ENCODE data around the gene SLC39A1. TPM values are rescaled to one million over a fixed set of nuclear protein-coding genes. Genes with fewer than 3 reads are reported as not detected.

Gene SLC39A1
- total RNA-seq, 6 donors from 2014 or later = 41.9 to 145 (median 102) TPM

- no peaks in the 10 kb centered on the region for H3K9me3 ChIP-seq
- DNase-seq = peak in 1 of 2 donors; percentile 64
- H3K4me1 ChIP-seq = peaks cover 60 to 79% (median 65%) of the 10 kb centered on the region in 4 donors
- no peak for ATAC-seq (ENCODE audit: low FRiP score in 2 of 2)
- TF ChIP-seq POLR2AphosphoS5 (IDR thresholded peaks at IDR 0.05) (no peak), EP300 (IDR thresholded peaks at IDR 0.05) (no peak), CTCF (IDR thresholded peaks at IDR 0.05) (no peak), POLR2A (IDR thresholded peaks at IDR 0.05) (no peak)
- peak overlapping the region in 3 of 4 donors; percentile 92 to 96 (median 94) for H3K27ac ChIP-seq
- H3K4me3 ChIP-seq = no peak overlapping the region
- no peaks in the 10 kb centered on the region for H3K27me3 ChIP-seq
- WGBS, 2 donors = 94 to 100% methylated on average over 2 to 9 of the region's 11 CpGs
- peaks cover 0 to 28% (median 11%) of the 10 kb centered on the region in 4 donors for H3K36me3 ChIP-seq
Observed at GRCh38 chr1:153960206-153960605, 3.1 kb downstream of the SLC39A1 start.

DNA sequence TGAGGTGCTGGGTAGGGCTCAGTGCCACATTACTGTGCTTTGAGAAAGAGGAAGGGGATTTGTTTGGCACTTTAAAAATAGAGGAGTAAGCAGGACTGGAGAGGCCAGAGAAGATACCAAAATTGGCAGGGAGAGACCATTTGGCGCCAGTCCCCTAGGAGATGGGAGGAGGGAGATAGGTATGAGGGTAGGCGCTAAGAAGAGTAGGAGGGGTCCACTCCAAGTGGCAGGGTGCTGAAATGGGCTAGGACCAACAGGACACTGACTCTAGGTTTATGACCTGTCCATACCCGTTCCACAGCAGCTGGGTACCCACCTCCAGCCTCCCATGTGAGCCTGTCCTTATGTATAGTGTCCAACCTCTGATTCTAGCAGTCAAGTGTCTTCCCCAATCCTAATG is 3.9 kb downstream of the SLC39A1 start:
- Histone ChIP-seq H3K4me1 (peaks cover 53 to 80% (median 61%) of the 10 kb centered on the region in 4 donors), H3K9me3 (no peaks in the 10 kb centered on the region), H3K36me3 (peaks cover 0 to 34% (median 11%) of the 10 kb centered on the region in 4 donors), H3K4me3 (no peak overlapping the region), H3K27ac (peak overlapping the region; percentile 91 to 96 (median 93)), H3K27me3 (no peaks in the 10 kb centered on the region)
- TF ChIP-seq CTCF (IDR thresholded peaks at IDR 0.05) (no peak), POLR2A (IDR thresholded peaks at IDR 0.05) (no peak), EP300 (IDR thresholded peaks at IDR 0.05) (no peak), POLR2AphosphoS5 (IDR thresholded peaks at IDR 0.05) (no peak)
- ATAC-seq (ENCODE audit: low FRiP score in 2 of 2) (no peak), DNase-seq (no peak)
- 76 to 78% methylated on average over 3 of the region's 3 CpGs for WGBS, 2 donors

GRCh38 chr1:153958961-153959260 is 4.4 kb downstream of the SLC39A1 start:
- DNase-seq = no peak
- Histone ChIP-seq H3K36me3 (peaks cover 0 to 40% (median 12%) of the 10 kb centered on the region in 4 donors), H3K4me1 (peaks cover 48 to 80% (median 55%) of the 10 kb centered on the region in 4 donors), H3K27me3 (no peaks in the 10 kb centered on the region), H3K27ac (peak overlapping the region; percentile 91 to 96 (median 93)), H3K4me3 (peak overlapping the region in 3 of 4 donors; percentile 83 to 96 (median 94)), H3K9me3 (no peaks in the 10 kb centered on the region)
- no peak for TF ChIP-seq CTCF (IDR thresholded peaks at IDR 0.05)
- TF ChIP-seq POLR2AphosphoS5 (IDR thresholded peaks at IDR 0.05) = no peak
- TF ChIP-seq POLR2A (IDR thresholded peaks at IDR 0.05) = no peak
- no peak for TF ChIP-seq EP300 (IDR thresholded peaks at IDR 0.05)
- ATAC-seq (ENCODE audit: low FRiP score in 2 of 2) = no peak
- 12 to 13% methylated on average over 4 of the region's 4 CpGs for WGBS, 2 donors

DNA sequence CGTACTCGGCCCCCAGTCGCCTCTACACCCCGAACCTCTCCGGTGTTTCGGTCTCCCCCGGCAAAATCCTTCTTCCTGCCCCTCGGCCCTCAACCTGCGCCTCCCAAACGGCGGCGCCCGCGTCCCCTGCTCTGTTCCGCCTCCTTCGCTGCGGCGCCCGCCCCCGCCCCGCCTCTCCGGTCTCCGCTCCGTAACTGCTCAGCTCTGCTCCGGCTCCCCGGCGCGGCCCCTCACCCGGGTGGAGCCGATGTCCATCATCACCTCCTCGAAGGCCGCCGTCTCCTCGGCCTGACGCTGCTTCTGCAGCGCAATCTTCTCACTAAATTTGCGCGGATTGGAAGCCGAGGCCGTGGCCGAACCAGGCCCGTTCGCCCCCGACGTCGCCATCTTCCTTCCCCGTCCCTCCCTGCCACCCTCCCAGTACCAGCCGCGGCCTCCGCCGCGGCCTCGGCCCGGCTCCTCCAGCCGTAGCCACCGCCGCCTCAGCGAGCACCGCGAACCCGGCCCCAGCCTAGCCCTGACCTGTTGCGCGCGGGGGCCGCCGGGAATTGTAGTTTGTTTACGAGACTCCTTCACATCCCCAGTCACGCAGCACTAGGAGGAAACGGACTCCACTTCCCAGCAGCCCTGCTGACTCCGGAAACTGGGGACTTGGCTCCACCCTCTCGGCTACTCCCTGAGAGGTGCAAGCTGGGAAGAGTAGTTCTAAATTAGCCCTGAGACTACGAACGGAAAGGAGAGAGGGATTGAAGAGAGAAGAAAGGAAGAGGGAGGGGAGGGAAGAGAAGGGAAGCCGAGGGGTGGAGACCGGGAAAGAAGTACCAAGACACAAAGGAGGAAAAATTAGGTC is 5.0 kb downstream of the SLC39A1 start, which contains the start of gene CRTC2:
TSS of gene CRTC2 (minus strand) at position 502 of the 850 bp plus-strand sequence. CDS start at position 387, 115 bp downstream.
- Histone ChIP-seq H3K4me3 (peak within 1 kb of the TSS; percentile 83 to 96 (median 90)), H3K36me3 (peaks cover 0 to 46% (median 18%) of the 10 kb centered on the region in 4 donors), H3K9me3 (no peaks in the 10 kb centered on the region), H3K27me3 (no peaks in the 10 kb centered on the region), H3K27ac (peak within 1 kb of the TSS; percentile 91 to 96 (median 93)), H3K4me1 (peaks cover 48 to 78% (median 53%) of the 10 kb centered on the region in 4 donors)
- DNase-seq (peak; percentile 96 to 100), ATAC-seq (ENCODE audit: low FRiP score in 2 of 2) (peak; percentile 95)
- peak in 1 of 6 experiments; percentile 12 for TF ChIP-seq CTCF (IDR thresholded peaks at IDR 0.05)
- peak in 3 of 4 donors; percentile 43 to 88 (median 72) for TF ChIP-seq POLR2A (IDR thresholded peaks at IDR 0.05)
- TF ChIP-seq EP300 (IDR thresholded peaks at IDR 0.05) = peak in 1 of 4 donors; percentile 42
- peak; percentile 86 to 92 for TF ChIP-seq POLR2AphosphoS5 (IDR thresholded peaks at IDR 0.05)
- WGBS, 2 donors = 0 to 1% methylated on average over 38 to 68 of the region's 75 CpGs

Measured in upper lobe of left lung (tissue), 6 donors.